HEK293 (cell line): ENCODE results near the gene LARGE1.
"Not testable (repeated sequence)": the region's sequence is repeated elsewhere in the genome, so short reads cannot be mapped to it uniquely, and the experiment has no call there.

ENCODE experiments used
- CTCF ChIA-PET: fragments of 350-600 bp; formaldehyde crosslinking; extraction: SDS; loops from one replicate; lab custom pipeline; 2021; ENCODE audit warnings: antibody characterized with exemption; lab: Yijun Ruan, JAX
- POLR2A ChIA-PET: fragments of 300-600 bp; formaldehyde crosslinking; extraction: SDS; loops from one replicate; lab custom pipeline; 2020; ENCODE audit warnings: antibody characterized with exemption, inconsistent platforms; lab: Yijun Ruan, JAX
- H3K27ac ChIP-seq: fragments of 200-500 bp; sonication (Bioruptor generic); 2 replicates; pipeline ENCODE4 v1.5.1; 2014; ENCODE audit warnings: low read depth, low read length, control low read depth, inconsistent platforms; ENCODE audit errors: extremely low read depth
- H3K36me3 ChIP-seq, 2 experiments: fragments of 200-500 bp in 1 of 2; sonication (Bioruptor generic) in 1 of 2; 1 replicate in 1 of 2; 2 replicates in 1 of 2; pipeline ENCODE4 v1.5.1; 2014 to 2017; ENCODE audit warnings: inconsistent platforms in 2 of 2, low read length in 2 of 2; ENCODE audit not compliant: control insufficient read depth in 2 of 2, insufficient read depth in 1 of 2
- H3K4me1 ChIP-seq: fragments of 200-500 bp; sonication (Bioruptor generic); 2 replicates; pipeline ENCODE4 v1.5.1; 2014; ENCODE audit warnings: mild to moderate bottlenecking, low read length, inconsistent platforms; ENCODE audit not compliant: control insufficient read depth, insufficient read depth
- H3K4me3 ChIP-seq: 2 replicates; pipeline ENCODE4 v1.5.1; 2011; ENCODE audit warnings: low read depth, mild to moderate bottlenecking, control low read depth, low read length, moderate library complexity
- H3K9me3 ChIP-seq: fragments of 200-500 bp; sonication (Bioruptor generic); 2 replicates; pipeline ENCODE4 v1.5.1; 2014; ENCODE audit warnings: low read depth, low read length, inconsistent platforms; ENCODE audit not compliant: control insufficient read depth, insufficient read depth
- HOXA7 ChIP-seq: sonication (generic); formaldehyde crosslinking; IDR thresholded peaks from 2 replicates; pipeline ENCODE4 v1.8.1; 2022; ENCODE audit warnings: missing genetic modification reagents, borderline replicate concordance
- KLF8 ChIP-seq: fragments of 450-650 bp; formaldehyde crosslinking; IDR thresholded peaks from 2 replicates; pipeline ENCODE4 v1.5.1; 2016; ENCODE audit warnings: missing biosample characterization, missing genetic modification characterization
- MEIS1 ChIP-seq: sonication (generic); formaldehyde crosslinking; IDR thresholded peaks from 2 replicates; pipeline ENCODE4 v1.8.1; 2022; ENCODE audit warnings: missing genetic modification reagents, mild to moderate bottlenecking, borderline replicate concordance
- OVOL3 ChIP-seq: fragments of 450-650 bp; formaldehyde crosslinking; IDR thresholded peaks from 2 replicates; pipeline ENCODE4 v1.5.1; 2016; ENCODE audit warnings: missing biosample characterization, missing genetic modification characterization
- SALL2 ChIP-seq: fragments of 450-650 bp; formaldehyde crosslinking; IDR thresholded peaks from 2 replicates; pipeline ENCODE4 v1.5.0; 2017; ENCODE audit warnings: missing biosample characterization, mild to moderate bottlenecking, missing genetic modification characterization, borderline replicate concordance
- SETDB1 ChIP-seq: IDR thresholded peaks from one replicate; pipeline ENCODE4 v1.6.1; 2017; ENCODE audit warnings: mild to moderate bottlenecking, low read length, moderate library complexity, mixed read lengths; ENCODE audit not compliant: insufficient read length
- SP3 ChIP-seq: fragments of 450-650 bp; formaldehyde crosslinking; IDR thresholded peaks from 2 replicates; pipeline ENCODE4 v1.5.1; 2016; ENCODE audit warnings: missing biosample characterization, missing genetic modification characterization
- ZFHX2 ChIP-seq: fragments of 450-650 bp; formaldehyde crosslinking; conservative IDR thresholded peaks from 2 replicates; pipeline ENCODE4 v1.5.1; 2016; ENCODE audit warnings: missing biosample characterization, missing genetic modification characterization
- ZNF140 ChIP-seq: fragments of 450-650 bp; formaldehyde crosslinking; IDR thresholded peaks from 2 replicates; pipeline ENCODE4 v1.5.1; 2016; ENCODE audit warnings: missing biosample characterization, missing genetic modification characterization
- ZNF157 ChIP-seq: fragments of 450-650 bp; formaldehyde crosslinking; IDR thresholded peaks from 2 replicates; pipeline ENCODE4 v1.5.1; 2016; ENCODE audit warnings: missing biosample characterization, missing genetic modification characterization
- ZNF248 ChIP-seq: fragments of 450-650 bp; formaldehyde crosslinking; IDR thresholded peaks from 2 replicates; pipeline ENCODE4 v1.5.1; 2017; ENCODE audit warnings: missing biosample characterization, missing genetic modification characterization
- ZNF266 ChIP-seq: fragments of 450-650 bp; formaldehyde crosslinking; IDR thresholded peaks from 2 replicates; pipeline ENCODE4 v1.5.1; 2016; ENCODE audit warnings: missing biosample characterization, missing genetic modification characterization, low read depth
- ZNF324 ChIP-seq: fragments of 450-650 bp; formaldehyde crosslinking; IDR thresholded peaks from 2 replicates; pipeline ENCODE4 v1.5.1; 2016; ENCODE audit warnings: missing biosample characterization, missing genetic modification characterization
- ZNF354C ChIP-seq: fragments of 450-650 bp; formaldehyde crosslinking; IDR thresholded peaks from 2 replicates; pipeline ENCODE4 v1.5.1; 2016; ENCODE audit warnings: missing biosample characterization, missing genetic modification characterization, low read depth, borderline replicate concordance
- ZNF48 ChIP-seq: fragments of 450-650 bp; formaldehyde crosslinking; IDR thresholded peaks from 2 replicates; pipeline ENCODE4 v1.5.1; 2016; ENCODE audit warnings: missing biosample characterization, missing genetic modification characterization
- ZNF544 ChIP-seq: fragments of 450-650 bp; formaldehyde crosslinking; IDR thresholded peaks from 2 replicates; pipeline ENCODE4 v1.5.0; 2017; ENCODE audit warnings: missing biosample characterization, missing genetic modification characterization
- ZNF560 ChIP-seq: fragments of 450-650 bp; formaldehyde crosslinking; IDR thresholded peaks from 2 replicates; pipeline ENCODE4 v1.5.1; 2017; ENCODE audit warnings: missing biosample characterization, missing genetic modification characterization, borderline replicate concordance
- ZNF660 ChIP-seq: fragments of 450-650 bp; IDR thresholded peaks from 2 replicates; pipeline ENCODE4 v1.5.1; 2018; ENCODE audit warnings: missing biosample characterization, mild to moderate bottlenecking, missing genetic modification characterization
- ZNF747 ChIP-seq: fragments of 450-650 bp; formaldehyde crosslinking; IDR thresholded peaks from 2 replicates; pipeline ENCODE4 v1.5.1; 2016; ENCODE audit warnings: missing biosample characterization, missing genetic modification characterization
- ZSCAN4 ChIP-seq: fragments of 450-650 bp; formaldehyde crosslinking; IDR thresholded peaks from 2 replicates; pipeline ENCODE4 v1.5.1; 2017; ENCODE audit warnings: missing biosample characterization, missing genetic modification characterization
- ZXDB ChIP-seq: fragments of 450-650 bp; formaldehyde crosslinking; IDR thresholded peaks from 2 replicates; pipeline ENCODE4 v1.5.1; 2016; ENCODE audit warnings: missing biosample characterization, missing genetic modification characterization
- TF ChIP-seq, protein P1 (sequence below): fragments of 450-650 bp; formaldehyde crosslinking; IDR thresholded peaks from 2 replicates; pipeline ENCODE4 v1.5.1; 2016; ENCODE audit warnings: missing biosample characterization, missing genetic modification characterization
- TF ChIP-seq, protein P2 (sequence below): fragments of 450-650 bp; formaldehyde crosslinking; IDR thresholded peaks from 2 replicates; pipeline ENCODE4 v1.5.1; 2016; ENCODE audit warnings: missing biosample characterization, missing genetic modification characterization
- TF ChIP-seq, protein P3 (sequence below): fragments of 450-650 bp; formaldehyde crosslinking; IDR thresholded peaks from 2 replicates; pipeline ENCODE4 v1.5.1; 2016; ENCODE audit warnings: missing biosample characterization, missing genetic modification characterization

The LARGE1 gene

DNA sequence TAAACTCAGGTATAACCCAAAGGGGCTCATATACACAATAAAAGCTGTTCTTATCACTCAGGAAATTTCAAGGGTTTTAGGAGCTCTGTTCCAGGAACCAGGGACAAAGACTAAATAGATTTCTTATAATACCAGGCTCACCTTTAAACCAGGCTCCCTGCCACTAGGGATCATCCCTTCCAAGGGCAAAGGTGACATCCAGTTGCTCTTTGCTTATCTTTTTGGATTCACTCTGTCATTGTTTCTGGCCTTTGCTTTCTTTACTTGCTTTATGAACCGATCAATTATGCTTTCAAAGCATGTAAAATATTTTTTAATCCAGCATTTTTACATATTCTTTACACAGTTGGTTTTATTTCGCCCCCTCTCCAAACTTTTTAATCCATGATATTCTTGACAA, 540.4 kb downstream of the LARGE1 start:
- no peak overlapping the region for H3K4me3 ChIP-seq
- no peak overlapping the region for H3K27ac ChIP-seq
- H3K9me3 ChIP-seq, result no peaks in the 10 kb centered on the region
- ChIA-PET CTCF (interaction anchor here (0.6 kb wide), 1 partner anchor 1346 kb away, joined by 3 read pairs; no protein-coding TSS in a partner anchor), POLR2A (no interaction called here)
- no peak for TF ChIP-seq MEIS1
- no peak for TF ChIP-seq ZNF266 (tag by site-specific recombination)
- TF ChIP-seq HOXA7, result no peak
- no peak for TF ChIP-seq ZNF157 (tag by site-specific recombination)
- no peak for TF ChIP-seq OVOL3 (tag by site-specific recombination)
- TF ChIP-seq ZFHX2 (tag by site-specific recombination), result no peak
- TF ChIP-seq, all 188 proteins: peak for 0
- H3K36me3 ChIP-seq, result peaks cover 0 to 10% of the 10 kb centered on the region in 2 experiments; a peak in 1 of 3 replicates
- H3K4me1 ChIP-seq, result no peaks in the 10 kb centered on the region

GRCh38 chr22:33372875-33373274, 547.4 kb downstream of the LARGE1 start:
- H3K27ac ChIP-seq, result no peak overlapping the region
- no peaks in the 10 kb centered on the region; a peak in 1 of 3 replicates for H3K36me3 ChIP-seq
- H3K4me3 ChIP-seq, result no peak overlapping the region
- TF ChIP-seq ZNF157 (tag by site-specific recombination) (no peak), ZXDB (tag by site-specific recombination) (no peak), ZNF140 (no peak), SETDB1 (peak; percentile 90)
- TF ChIP-seq, all 188 proteins: peak for 1
- Histone ChIP-seq H3K9me3 (no peaks in the 10 kb centered on the region), H3K4me1 (no peaks in the 10 kb centered on the region)
- ChIA-PET CTCF (no interaction called here), POLR2A (no interaction called here)

GRCh38 chr22:33363256-33363655, 557.0 kb downstream of the LARGE1 start:
- H3K4me1 ChIP-seq, POLR2A ChIA-PET, H3K36me3 ChIP-seq, H3K4me3 ChIP-seq, CTCF ChIA-PET, H3K27ac ChIP-seq, H3K9me3 ChIP-seq: not testable (repeated sequence)

DNA sequence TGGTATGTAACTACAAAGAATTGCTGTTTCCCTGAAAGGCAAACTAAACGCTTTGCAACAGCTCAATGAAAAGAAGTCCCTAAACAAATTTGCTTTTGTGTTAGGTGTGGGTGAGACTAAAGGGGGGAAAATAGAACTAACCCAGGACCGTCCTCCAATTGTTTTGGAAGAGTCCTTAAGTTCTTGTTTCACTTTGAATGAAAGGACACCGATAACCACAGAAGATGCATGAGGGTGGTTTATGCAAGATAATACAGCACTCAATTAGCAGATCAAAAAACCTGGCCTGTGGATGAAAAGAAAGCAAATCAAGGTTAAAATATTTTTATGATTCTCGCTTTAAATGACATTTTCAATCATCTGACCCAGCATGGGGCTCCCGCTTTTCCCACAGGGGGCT, 557.6 kb downstream of the LARGE1 start:
- Histone ChIP-seq H3K9me3 (no peaks in the 10 kb centered on the region), H3K27ac (no peak overlapping the region), H3K4me3 (no peak overlapping the region), H3K36me3 (no peaks in the 10 kb centered on the region; a peak in 1 of 3 replicates), H3K4me1 (peaks cover 2% of the 10 kb centered on the region; the same call in 1 of the 2 replicates)
- CTCF ChIA-PET, result no interaction called here
- POLR2A ChIA-PET, result no interaction called here
- TF ChIP-seq, protein P1, sequence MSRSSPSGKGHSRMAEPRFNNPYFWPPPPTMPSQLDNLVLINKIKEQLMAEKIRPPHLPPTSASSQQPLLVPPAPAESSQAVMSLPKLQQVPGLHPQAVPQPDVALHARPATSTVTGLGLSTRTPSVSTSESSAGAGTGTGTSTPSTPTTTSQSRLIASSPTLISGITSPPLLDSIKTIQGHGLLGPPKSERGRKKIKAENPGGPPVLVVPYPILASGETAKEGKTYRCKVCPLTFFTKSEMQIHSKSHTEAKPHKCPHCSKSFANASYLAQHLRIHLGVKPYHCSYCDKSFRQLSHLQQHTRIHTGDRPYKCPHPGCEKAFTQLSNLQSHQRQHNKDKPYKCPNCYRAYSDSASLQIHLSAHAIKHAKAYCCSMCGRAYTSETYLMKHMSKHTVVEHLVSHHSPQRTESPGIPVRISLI (tag by site-specific recombination), result no peak
- TF ChIP-seq ZNF660 (tag by site-specific recombination) (no peak), ZSCAN4 (tag by site-specific recombination) (no peak), SP3 (no peak), OVOL3 (tag by site-specific recombination) (no peak), SALL2 (tag by site-specific recombination) (no peak), ZNF354C (no peak), ZNF324 (tag by site-specific recombination) (no peak), KLF8 (no peak), ZNF560 (tag by site-specific recombination) (no peak), ZNF544 (tag by site-specific recombination) (no peak), ZNF747 (tag by site-specific recombination) (no peak), ZNF48 (no peak), ZNF248 (tag by site-specific recombination) (no peak)
- TF ChIP-seq, protein P2, sequence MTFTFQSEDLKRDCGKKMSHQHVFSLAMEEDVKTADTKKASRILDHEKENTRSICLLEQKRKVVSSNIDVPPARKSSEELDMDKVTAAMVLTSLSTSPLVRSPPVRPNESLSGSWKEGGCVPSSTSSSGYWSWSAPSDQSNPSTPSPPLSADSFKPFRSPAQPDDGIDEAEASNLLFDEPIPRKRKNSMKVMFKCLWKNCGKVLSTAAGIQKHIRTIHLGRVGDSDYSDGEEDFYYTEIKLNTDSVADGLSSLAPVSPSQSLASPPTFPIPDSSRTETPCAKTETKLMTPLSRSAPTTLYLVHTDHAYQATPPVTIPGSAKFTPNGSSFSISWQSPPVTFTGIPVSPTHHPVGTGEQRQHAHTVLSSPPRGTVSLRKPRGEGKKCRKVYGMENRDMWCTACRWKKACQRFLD (tag by site-specific recombination), result no peak
- TF ChIP-seq, protein P3, sequence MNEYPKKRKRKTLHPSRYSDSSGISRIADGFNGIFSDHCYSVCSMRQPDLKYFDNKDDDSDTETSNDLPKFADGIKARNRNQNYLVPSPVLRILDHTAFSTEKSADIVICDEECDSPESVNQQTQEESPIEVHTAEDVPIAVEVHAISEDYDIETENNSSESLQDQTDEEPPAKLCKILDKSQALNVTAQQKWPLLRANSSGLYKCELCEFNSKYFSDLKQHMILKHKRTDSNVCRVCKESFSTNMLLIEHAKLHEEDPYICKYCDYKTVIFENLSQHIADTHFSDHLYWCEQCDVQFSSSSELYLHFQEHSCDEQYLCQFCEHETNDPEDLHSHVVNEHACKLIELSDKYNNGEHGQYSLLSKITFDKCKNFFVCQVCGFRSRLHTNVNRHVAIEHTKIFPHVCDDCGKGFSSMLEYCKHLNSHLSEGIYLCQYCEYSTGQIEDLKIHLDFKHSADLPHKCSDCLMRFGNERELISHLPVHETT (tag by site-specific recombination), result no peak
